NCI-H2227 (cell line): ENCODE results near the gene ZCCHC7.

ENCODE experiments used
- DNase-seq: peaks from one replicate; lab custom pipeline; 2025; ENCODE audit not compliant: unreplicated experiment; lab: John Stamatoyannopoulos, UW

ZCCHC7 gene

GRCh38 chr9:37209431-37210386, 89.3 kb downstream of the ZCCHC7 start:
- DNase-seq = no peak

- DNase-seq = no peak
Measured at GRCh38 chr9:37210737-37211523, 90.6 kb downstream of the ZCCHC7 start.

- no peak for DNase-seq
Measured at GRCh38 chr9:37212435-37212834, 92.1 kb downstream of the ZCCHC7 start.

- no peak for DNase-seq
Measured at GRCh38 chr9:37215381-37215780, 95.0 kb downstream of the ZCCHC7 start.

GRCh38 chr9:37215830-37216229, 95.5 kb downstream of the ZCCHC7 start:
- DNase-seq = no peak

- no peak for DNase-seq
Measured at GRCh38 chr9:37217161-37217560, 96.8 kb downstream of the ZCCHC7 start.

- no peak for DNase-seq
Measured at GRCh38 chr9:37218800-37219425, 98.5 kb downstream of the ZCCHC7 start.

GRCh38 chr9:37220971-37221370, 100.6 kb downstream of the ZCCHC7 start:
- no peak for DNase-seq

- no peak for DNase-seq
Measured at GRCh38 chr9:37221489-37222106, 101.2 kb downstream of the ZCCHC7 start.

- DNase-seq = no peak
Measured at GRCh38 chr9:37229455-37229854, 109.1 kb downstream of the ZCCHC7 start.

GRCh38 chr9:37229882-37230482, 109.6 kb downstream of the ZCCHC7 start:
- no peak for DNase-seq

GRCh38 chr9:37236822-37237221, 116.4 kb downstream of the ZCCHC7 start:
- DNase-seq = no peak

- no peak for DNase-seq
Measured at GRCh38 chr9:37238122-37238521, 117.7 kb downstream of the ZCCHC7 start.

- DNase-seq = no peak
Measured at GRCh38 chr9:37239224-37239859, 119.0 kb downstream of the ZCCHC7 start.

- no peak for DNase-seq
Measured at GRCh38 chr9:37239921-37240320, 119.5 kb downstream of the ZCCHC7 start.

- DNase-seq = no peak
Measured at GRCh38 chr9:37241340-37241739, 121.0 kb downstream of the ZCCHC7 start.

- DNase-seq = no peak
Measured at GRCh38 chr9:37242089-37242488, 121.7 kb downstream of the ZCCHC7 start.

GRCh38 chr9:37243588-37244345, 123.4 kb downstream of the ZCCHC7 start:
- DNase-seq = no peak

GRCh38 chr9:37246826-37247225, 126.5 kb downstream of the ZCCHC7 start:
- DNase-seq = no peak
